HG03103 (cell line): ENCODE measurements around the gene SLC30A3.
"Not testable (repeated sequence)": the region's sequence is repeated elsewhere in the genome, so short reads cannot be mapped to it uniquely, and the experiment has no call there.

Source experiments
- ATAC-seq: cut with Tn5 transposase; IDR thresholded peaks from one replicate; pipeline ENCODE4 v1.9.1; 2021; ENCODE audit warnings: low read depth; ENCODE audit not compliant: unreplicated experiment

The SLC30A3 gene

GRCh38 chr2:27288610-27289009 is 25.8 kb upstream of the SLC30A3 start:
- ATAC-seq, result no peak

DNA sequence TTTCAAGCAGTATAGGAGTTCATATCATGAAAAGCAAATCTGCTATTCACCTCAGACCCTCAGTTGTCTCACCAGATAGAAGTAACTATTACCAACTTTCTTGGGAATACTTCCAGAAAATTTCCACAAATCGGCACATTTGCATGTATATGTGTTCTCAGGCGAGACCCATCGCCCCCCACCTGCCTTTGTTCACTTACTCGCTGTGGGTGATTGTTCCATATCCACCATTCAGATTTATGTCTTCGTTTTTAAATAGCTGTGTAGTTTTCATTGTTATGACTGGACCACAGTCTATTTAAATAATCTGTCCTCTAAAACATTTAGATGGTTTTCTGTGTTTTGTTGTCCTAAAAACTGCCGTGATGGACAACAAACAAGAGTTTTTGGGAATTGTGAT is 22.6 kb upstream of the SLC30A3 start:
- ATAC-seq, result no peak

GRCh38 chr2:27284996-27285395 is 22.1 kb upstream of the SLC30A3 start:
- ATAC-seq, result no peak

DNA sequence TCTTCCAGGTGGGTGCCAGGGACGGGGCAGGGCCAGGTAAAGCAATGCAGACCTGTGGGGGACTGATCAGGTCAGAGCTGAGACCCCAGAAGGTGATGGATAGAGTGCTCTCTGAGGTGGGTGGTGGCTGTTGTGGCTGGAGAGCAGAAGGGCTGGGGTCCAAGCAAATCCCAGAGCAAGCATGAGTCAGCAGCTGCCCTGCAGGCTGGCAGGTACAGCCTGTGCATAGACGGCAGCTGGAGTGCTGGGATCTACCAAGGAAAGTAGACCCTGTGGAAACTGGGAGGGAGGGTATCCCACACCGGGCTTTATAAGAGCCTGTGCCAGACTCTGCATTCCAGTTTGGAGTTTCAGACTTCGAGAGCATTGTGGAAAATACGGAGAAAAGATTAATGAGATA is 20.0 kb upstream of the SLC30A3 start:
- no peak for ATAC-seq

DNA sequence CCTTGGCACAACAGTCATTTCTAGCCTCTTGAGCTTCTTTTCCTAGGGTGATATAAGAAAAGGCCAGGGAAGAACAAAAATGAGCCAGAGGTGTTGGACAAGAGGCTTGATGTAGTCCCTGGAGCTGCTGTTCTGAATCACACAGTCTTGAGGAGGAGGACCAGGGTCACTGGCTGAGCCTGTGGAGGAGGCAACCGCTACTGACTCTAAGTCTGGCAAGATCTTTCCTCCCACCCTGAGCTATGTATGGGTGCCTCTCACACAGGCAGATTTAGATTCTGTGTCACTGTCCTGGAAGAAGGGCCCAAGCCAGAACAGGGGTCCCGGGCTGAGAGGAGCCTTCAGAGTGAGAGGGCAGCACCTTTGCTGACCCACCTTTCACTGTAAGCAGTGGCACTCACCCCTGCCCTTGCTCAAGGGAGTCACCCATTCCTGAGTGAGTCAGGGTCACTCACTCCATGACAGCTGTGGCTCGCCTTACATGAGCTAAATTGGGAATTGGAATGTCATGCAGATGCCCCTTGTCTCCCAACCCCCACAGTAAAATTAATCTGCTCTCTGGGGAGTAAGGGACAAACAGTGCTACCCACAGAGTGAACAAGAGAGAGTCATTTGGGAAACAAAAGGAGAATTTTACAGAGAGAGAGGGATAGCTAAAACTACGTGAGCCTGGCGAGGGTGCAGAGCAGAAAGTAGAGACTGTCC is 19.2 kb upstream of the SLC30A3 start, which contains the start of gene TRIM54:
TRIM54 (plus strand) TSS at position 575 of the 705 bp plus-strand sequence. CDS start 303 bp downstream, outside the sequence.
- no peak for ATAC-seq

- ATAC-seq, result no peak
Observed at GRCh38 chr2:27281442-27281841, 18.6 kb upstream of the SLC30A3 start.

- ATAC-seq, result no peak
Observed at GRCh38 chr2:27280826-27281225, 18.0 kb upstream of the SLC30A3 start.

DNA sequence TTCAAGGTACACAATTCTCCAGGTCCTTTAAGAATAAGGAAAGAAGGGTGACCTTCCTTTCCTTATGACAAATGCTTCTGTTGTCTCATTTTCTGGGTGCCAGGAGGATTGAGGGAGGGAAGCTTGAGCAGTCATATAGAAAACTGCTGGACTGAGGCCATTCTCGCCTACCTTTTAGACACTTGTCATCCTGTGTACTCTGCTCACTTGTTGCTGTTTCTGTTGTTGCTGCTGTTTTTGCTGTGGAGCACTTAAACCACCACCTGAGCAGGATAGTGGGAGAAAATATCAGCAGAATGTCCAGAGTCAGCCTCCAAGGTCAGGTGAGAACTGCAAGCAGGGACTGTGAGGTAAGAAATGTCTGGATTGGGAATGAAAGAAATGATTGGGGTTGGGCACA is 15.2 kb upstream of the SLC30A3 start:
- ATAC-seq, result no peak

DNA sequence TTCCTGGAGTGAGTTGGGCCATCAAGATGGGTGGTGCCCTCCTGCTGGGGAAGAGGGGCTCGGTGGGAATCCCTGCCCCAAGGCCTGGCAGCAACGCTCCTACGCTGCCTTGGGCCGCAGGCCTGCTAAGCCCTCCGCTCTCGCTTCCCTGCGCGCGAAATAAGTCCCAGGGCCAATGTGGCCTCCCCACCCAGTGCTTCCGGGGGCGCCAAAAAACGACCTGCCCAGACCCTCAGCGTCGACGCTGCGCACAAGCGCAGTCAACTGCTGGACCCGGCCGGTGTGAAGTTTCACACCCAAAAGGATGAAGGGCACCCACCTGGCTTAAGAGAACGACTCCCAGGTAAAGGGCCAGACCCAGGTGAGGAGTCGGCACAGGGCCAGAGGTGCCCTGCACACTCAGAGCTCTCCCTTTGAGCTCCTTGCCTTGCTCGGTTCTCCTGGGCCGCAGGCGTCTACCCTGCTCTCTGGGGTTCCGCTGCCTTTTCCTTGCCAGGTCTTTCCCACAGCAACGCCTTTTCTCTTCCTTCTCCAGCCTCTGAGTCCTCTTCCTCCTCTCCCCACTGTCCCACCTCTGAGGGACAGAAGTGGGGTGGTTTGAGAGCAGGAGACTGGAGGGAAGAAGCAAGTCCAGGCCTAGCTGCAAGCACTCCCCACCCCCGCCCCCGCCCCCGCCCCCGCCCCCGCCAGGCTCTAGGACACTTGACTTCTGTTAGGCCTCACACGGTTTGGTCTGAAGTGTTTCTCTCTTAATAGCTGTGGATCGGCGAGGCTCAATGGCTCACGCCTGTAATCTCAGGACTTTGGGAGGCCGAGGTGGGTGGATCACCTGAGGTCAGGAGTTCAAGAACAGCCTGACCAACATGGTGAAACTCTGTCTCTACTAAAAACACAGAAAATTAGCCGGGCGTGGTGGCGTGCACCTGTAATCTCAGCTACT is 12.6 kb upstream of the SLC30A3 start, which contains the start of gene DNAJC5G:
DNAJC5G (plus strand) TSS at position 223 of the 940 bp plus-strand sequence. CDS start 1,296 bp downstream, outside the sequence.
- no peak for ATAC-seq

DNA sequence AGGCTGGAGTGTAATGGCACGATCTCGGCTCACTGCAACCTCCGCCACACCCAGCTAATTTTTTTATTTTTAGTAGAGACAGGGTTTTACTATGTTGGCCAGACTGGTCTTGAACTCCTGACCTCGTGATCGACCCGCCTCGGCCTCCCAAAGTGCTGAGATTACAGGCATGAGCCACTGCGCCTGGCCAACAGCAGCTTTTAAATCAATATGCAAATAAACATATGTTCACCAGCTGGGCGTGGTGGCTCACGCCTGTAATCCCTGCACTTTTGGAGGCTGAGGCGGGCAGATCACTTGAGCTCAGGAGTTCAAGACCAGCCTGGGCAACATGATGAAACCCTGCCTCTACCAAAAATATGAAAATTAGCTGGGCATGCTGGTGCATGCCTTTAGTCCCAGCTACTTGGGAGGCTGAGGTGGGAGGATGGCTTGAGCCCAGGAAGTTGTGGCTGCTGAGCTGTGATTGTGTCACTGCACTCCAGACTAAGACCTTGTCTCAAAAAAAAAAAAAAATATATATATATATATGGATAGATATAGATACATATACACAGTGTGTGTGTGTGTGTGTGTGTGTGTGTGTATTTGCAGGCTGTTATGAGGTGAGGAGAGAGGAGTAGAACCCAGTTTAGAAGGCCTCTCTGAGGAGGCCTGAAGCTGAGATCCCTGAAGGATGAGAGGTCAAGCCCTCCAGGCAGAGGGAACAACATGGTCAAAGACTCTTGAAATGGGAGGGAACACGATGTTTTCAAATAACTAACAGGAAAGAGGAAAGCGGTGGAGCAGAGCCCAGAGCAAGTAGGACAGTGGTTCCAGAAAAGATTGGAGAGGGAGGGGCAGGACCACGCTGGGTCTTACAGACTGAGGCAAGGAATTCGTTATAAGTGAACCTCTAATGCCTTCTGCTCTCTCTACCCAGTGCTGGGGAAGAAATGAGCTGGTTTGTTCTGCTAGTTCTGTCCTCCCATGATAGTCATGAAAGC is 10.0 kb upstream of the SLC30A3 start:
- not testable (repeated sequence) for ATAC-seq

GRCh38 chr2:27271631-27272340 is 8.9 kb upstream of the SLC30A3 start:
- ATAC-seq, result no peak

- no peak for ATAC-seq
Observed at GRCh38 chr2:27270670-27271069, 7.8 kb upstream of the SLC30A3 start.

DNA sequence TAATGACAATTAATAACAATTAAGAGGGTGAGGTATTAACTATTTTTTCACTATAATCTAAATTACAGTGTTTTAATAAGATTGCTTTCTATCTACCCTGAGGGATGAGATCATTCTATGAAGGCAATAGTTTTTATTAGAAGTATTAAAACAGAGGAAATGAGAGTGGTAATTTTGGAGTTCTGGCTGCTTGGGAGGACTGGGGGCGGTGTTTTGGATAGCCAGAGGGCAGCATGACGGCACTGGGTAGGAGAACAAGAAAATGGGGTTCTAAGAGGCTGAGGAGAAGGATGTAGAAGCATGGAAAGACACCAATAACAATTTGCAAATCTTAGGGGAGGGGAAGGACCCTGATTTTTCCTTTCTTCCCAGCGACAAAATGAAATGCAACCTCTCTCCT is 7.3 kb upstream of the SLC30A3 start:
- ATAC-seq, result no peak

DNA sequence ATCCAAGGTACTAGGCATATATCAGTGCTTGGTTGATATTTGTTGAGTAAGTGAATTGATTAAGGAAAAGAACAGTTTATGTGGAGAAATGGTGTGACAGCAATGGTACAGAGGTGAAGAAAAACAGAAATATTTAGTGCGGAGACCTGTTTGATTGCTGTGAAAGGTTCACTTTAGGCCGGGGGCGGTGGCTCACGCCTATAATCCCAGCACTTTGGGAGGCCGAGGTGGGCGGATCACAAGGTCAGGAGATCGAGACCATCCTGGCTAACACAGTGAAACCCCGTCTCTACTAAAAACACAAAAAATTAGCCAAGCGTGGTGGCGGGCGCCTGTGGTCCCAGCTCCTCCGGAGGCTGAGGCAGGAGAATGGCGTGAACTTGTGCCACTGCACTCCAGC is 5.4 kb upstream of the SLC30A3 start:
- not testable (repeated sequence) for ATAC-seq

DNA sequence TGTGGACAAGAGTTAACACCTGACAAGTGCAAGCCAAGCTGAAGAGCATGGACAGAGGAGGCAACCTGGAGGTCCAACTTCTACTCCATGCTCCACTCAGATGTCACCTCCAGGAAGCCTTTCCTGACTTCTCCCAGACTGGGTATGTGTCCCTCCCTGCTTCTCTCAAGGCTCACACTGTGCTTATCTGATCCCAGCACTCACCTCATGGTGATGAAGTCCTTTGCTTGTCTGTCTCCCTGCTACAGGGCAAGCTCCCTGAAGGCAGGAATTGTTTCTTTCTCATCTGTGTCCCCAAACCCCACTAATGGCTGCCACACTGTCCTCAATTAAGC is 2.7 kb upstream of the SLC30A3 start:
- ATAC-seq, result no peak

DNA sequence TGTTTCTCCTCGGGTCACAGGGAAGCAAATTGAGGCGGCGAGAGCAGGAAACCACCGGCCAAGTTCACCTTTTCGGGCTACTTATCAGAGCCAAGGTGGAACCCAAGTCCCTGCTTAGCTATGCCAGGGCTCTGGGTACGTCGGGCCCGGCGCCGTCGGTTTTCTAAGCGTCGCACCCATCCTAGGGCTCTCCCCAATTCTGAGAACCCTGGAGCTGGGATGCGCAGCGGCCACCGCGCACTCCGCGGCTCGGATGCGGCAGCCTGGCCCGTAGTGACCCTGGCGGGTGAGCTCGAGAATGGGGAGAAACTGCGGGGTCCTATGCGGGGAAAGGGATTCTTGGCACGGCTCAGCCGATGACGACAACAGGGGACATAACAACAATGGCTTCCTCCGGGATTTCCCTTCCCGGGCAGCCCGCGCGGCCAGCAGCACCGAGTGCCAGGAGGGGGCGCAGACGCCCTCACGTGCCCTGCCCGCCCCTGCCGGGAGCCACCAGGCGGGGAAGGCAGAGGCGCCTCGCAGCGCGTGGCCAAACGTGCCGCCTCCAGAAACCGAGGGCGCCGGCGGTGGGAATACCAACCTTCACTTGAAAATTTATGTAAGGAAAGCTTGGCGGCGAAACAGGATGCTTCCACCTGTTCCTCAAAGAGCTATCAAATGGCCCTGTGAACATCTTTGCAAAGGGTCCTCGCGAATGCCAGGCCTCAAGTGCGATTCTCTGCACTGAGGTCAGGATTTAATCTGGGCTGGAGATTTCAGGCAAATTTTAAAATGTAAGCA is 2.1 kb upstream of the SLC30A3 start:
- ATAC-seq, result no peak

GRCh38 chr2:27264253-27264752 is 1.5 kb upstream of the SLC30A3 start:
- ATAC-seq, result no peak

DNA sequence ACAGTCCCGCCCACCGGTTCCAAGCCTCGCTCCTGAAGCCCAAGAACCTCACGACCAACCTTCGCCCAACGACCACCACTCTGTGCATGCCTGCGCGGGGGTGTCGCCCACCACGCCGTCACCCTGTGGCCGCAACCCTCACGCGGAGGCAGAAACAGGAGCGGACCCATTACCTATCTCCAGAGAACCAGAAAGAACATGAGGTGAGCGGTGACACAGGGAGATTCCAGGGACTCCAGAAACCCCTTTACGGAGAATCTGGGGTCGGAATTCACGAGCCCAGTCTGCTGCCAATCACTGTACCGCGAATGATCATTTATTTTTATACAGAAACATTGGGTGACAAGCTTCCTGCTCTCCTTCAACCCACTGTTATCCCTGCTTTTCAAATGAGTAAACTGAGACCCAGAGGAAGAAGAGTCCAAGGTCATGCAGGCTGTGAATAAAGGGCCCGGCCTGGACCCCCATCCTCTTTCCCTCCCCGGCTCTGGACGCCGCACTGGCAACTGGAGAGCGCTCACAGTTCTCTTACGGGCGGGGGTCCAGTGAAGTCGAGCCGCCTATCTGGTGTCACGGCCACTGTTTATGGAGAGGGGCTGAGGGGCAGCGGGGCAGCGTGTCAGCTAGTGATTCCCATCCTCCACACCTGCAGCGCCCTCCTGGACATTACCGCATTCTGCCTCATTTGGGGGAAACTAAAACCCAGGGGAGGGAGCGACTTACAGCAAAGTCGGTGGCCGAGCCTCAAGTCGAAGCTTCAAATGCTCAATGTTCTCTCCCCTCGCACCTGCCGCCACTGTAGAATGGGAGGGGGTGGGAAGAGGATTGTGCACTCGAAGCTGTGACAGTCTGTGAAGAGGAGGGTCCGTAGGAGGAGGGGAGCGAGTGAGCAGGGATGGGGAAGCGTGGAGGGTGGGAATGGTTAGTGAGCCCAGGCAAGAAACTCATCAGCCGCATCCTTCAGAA is 723 bp upstream of the SLC30A3 start:
- ATAC-seq, result no peak
